Large intestine (tissue), 3 donors: ENCODE results near the gene HACD4. TPM values are rescaled to one million over a fixed set of nuclear protein-coding genes. Genes with fewer than 3 reads are reported as not detected.

Source experiments
- DNase-seq, 2 donors: peaks; one replicate each; pipeline versions ENCODE4 v3.0.0 to v3.0.0-alpha.2; 2013
- H3K27ac ChIP-seq: one replicate; pipeline ENCODE4 v1.5.1; 2013; ENCODE audit warnings: low read length
- H3K27me3 ChIP-seq: 2 replicates; pipeline ENCODE4 v1.6.1; 2013; ENCODE audit warnings: low read length; ENCODE audit not compliant: control insufficient read depth, insufficient read depth
- H3K36me3 ChIP-seq: 2 replicates; pipeline ENCODE4 v1.6.1; 2013; ENCODE audit warnings: low read length; ENCODE audit not compliant: control insufficient read depth, insufficient read depth
- H3K4me1 ChIP-seq: one replicate; pipeline ENCODE4 v1.6.1; 2013; ENCODE audit warnings: low read length; ENCODE audit not compliant: control insufficient read depth, insufficient read depth
- H3K4me3 ChIP-seq: one replicate; pipeline ENCODE4 v1.5.1; 2013; ENCODE audit warnings: low read length
- H3K9me3 ChIP-seq: one replicate; pipeline ENCODE4 v1.6.1; 2013; ENCODE audit warnings: mild to moderate bottlenecking, low read depth, low read length, moderate library complexity; ENCODE audit not compliant: control insufficient read depth
- WGBS: methylation state at CpG from one replicate; pipeline ENCODE4 v1.1.5; 2013; ENCODE audit warnings: low lambda C conversion rate; ENCODE audit not compliant: insufficient coverage; 5-methylcytosine and 5-hydroxymethylcytosine counted together
- polyA plus RNA-seq: library from polyadenylated mRNA; unstranded; fragments of 120-200 nt; gene quantifications from one replicate; pipeline ENCODE4 v1.2.1, GENCODE V29; 2013

HACD4 gene
- polyA plus RNA-seq, 1 donor, result 4.8 TPM

- no peaks in the 10 kb centered on the region for H3K36me3 ChIP-seq
- H3K27me3 ChIP-seq, result no peaks in the 10 kb centered on the region
- H3K4me1 ChIP-seq, result no peaks in the 10 kb centered on the region
- H3K9me3 ChIP-seq, result no peaks in the 10 kb centered on the region
- no peak for DNase-seq
- no CpG with 5 or more reads among the region's 2 CpGs for WGBS
- no peak overlapping the region for H3K27ac ChIP-seq
- no peak overlapping the region for H3K4me3 ChIP-seq
Observed at GRCh38 chr9:21023861-21024260, 7.6 kb downstream of the HACD4 start.

GRCh38 chr9:21018177-21018576 lies 13.3 kb downstream of the HACD4 start:
- no CpG with 5 or more reads among the region's 2 CpGs for WGBS
- H3K27ac ChIP-seq, result no peak overlapping the region
- no peaks in the 10 kb centered on the region for H3K27me3 ChIP-seq
- H3K4me1 ChIP-seq, result no peaks in the 10 kb centered on the region
- no peaks in the 10 kb centered on the region for H3K36me3 ChIP-seq
- H3K4me3 ChIP-seq, result no peak overlapping the region
- no peak for DNase-seq
- H3K9me3 ChIP-seq, result no peaks in the 10 kb centered on the region

DNA sequence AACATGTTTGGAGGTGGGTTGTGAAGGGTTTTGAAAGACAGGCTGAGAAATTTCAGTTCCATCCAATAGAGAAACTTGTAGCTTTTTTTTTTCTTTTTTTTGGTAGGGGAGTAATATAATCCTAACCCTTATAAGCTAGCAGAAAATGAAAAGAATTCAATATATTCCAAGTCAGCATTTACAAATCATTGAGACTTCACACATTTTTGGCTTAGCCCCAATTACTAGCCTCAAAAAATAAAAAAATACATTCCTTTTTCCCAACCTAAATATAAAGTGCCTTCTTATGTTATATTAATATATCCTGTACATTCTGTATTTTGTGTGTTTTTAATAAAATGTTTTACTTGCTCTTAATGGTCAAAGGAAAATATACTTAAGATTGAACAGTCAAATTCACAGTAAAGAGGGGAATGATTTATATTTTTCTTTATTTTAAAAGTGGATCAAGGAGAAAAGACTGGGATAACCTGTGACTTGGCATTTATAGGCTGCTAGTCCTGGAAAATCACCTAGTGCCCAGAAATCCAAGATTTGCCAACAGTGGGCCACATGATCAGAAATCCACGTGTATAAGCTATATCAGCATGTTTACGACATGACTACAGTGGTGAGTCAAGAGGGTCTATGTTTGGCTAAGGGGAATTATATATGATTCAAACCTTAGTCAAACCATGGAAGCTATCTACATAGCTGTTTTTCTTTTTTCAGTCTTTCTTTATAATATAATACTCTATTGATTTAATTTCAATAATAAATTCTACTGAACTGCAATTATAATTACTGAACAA lies 14.5 kb downstream of the HACD4 start:
- H3K4me3 ChIP-seq, result no peak overlapping the region
- DNase-seq, result no peak
- H3K27me3 ChIP-seq, result no peaks in the 10 kb centered on the region
- 80% methylated on average over 1 of the region's 2 CpGs for WGBS
- H3K9me3 ChIP-seq, result no peaks in the 10 kb centered on the region
- H3K4me1 ChIP-seq, result no peaks in the 10 kb centered on the region
- no peaks in the 10 kb centered on the region for H3K36me3 ChIP-seq
- no peak overlapping the region for H3K27ac ChIP-seq

- Histone ChIP-seq H3K27me3 (no peaks in the 10 kb centered on the region), H3K9me3 (no peaks in the 10 kb centered on the region), H3K36me3 (no peaks in the 10 kb centered on the region), H3K27ac (no peak overlapping the region), H3K4me1 (no peaks in the 10 kb centered on the region), H3K4me3 (no peak overlapping the region)
- DNase-seq, result no peak
Observed at GRCh38 chr9:21015995-21016394, 15.4 kb downstream of the HACD4 start.

DNA sequence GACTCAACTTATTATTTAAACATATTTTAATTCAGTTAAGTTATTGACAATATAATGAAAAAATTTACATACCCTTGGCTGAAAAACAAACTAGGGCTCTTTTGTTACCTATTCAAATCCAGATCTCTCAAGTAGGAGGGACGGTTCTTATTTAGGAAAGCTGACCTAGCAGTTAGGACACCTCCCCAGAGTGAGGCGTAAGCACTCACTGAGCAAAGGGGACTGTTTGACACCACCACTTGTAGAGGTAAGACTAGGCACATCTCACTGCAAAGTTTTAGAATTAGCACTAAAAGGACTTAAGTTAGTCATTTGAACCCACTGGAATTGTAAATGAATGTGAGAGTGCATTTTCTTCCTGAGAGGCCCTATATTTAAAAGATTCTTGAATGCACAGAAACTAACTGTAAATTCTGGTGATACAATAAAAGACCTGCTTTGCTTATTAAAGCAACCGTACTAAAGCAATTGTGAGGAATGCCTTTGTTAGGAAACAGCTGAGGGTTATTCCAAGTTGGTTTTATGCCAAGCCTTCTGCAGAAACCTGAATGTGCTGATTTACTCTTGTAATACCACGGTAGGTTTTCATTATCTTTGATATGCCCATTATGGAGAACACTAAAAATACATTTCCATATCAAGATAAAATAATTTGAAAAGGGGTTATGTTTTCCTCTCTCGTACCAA lies 16.2 kb downstream of the HACD4 start:
- Histone ChIP-seq H3K27ac (no peak overlapping the region), H3K4me1 (no peaks in the 10 kb centered on the region), H3K4me3 (no peak overlapping the region), H3K27me3 (no peaks in the 10 kb centered on the region), H3K36me3 (peaks cover 3% of the 10 kb centered on the region), H3K9me3 (no peaks in the 10 kb centered on the region)
- DNase-seq, result no peak
- no CpG with 5 or more reads among the region's 5 CpGs for WGBS

DNA sequence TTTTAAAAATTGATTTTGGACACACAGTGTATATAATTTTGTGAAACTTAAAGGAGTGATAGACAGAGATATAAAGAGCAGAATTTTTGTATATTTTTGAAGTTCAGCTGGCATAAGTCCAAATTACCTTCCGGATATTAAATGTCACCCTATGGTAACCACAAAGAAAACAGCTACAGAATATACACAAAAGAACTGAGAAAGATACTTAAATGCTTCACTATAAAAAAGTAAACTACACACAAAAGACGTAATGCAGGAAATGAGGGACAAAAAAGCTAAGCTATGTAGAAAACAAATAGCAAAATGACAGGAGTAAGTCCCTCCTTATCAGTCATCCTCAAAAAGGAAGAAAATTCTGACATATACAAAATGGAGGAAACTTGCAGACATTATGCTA lies 29.4 kb downstream of the HACD4 start:
- no CpG with 5 or more reads among the region's 2 CpGs for WGBS
- DNase-seq, result no peak

GRCh38 chr9:21001581-21001980 lies 29.9 kb downstream of the HACD4 start:
- Histone ChIP-seq H3K4me1 (no peaks in the 10 kb centered on the region), H3K9me3 (peaks cover 4% of the 10 kb centered on the region), H3K36me3 (peaks cover 8% of the 10 kb centered on the region), H3K27me3 (no peaks in the 10 kb centered on the region), H3K27ac (no peak overlapping the region), H3K4me3 (no peak overlapping the region)
- WGBS, result 40% methylated on average over 1 of the region's 1 CpG
- no peak for DNase-seq

More for the DNA sequence above, 29.4 kb downstream of the HACD4 start:
- H3K9me3 ChIP-seq, result peaks cover 4% of the 10 kb centered on the region
- H3K27ac ChIP-seq, result no peak overlapping the region
- H3K36me3 ChIP-seq, result peaks cover 8% of the 10 kb centered on the region
- no peaks in the 10 kb centered on the region for H3K4me1 ChIP-seq
- no peaks in the 10 kb centered on the region for H3K27me3 ChIP-seq
- no peak overlapping the region for H3K4me3 ChIP-seq

- 100% methylated on average over 1 of the region's 2 CpGs for WGBS
Observed at GRCh38 chr9:20997503-20998076, 33.9 kb downstream of the HACD4 start.

DNA sequence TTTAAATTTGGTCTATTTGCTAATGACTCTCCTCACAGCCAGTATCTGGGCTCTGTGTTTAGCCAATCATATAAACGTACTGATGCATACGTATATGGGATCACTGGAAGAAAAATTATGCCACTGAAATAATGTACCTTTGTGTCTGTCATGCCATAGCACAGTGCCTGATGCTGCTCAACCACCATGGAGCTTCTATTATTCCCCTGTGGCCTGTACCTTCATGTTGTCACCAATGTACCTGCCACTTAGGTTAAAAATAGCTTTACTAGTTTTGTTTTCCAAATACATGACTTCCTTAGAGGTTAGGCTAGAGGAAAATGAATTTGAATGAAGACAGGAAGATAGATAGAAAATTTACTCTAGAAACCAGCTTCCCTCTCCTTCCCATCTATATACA lies 34.6 kb downstream of the HACD4 start:
- WGBS, result no CpG with 5 or more reads among the region's 2 CpGs
- H3K27ac ChIP-seq, result no peak overlapping the region
- H3K36me3 ChIP-seq, result peaks cover 10% of the 10 kb centered on the region
- no peaks in the 10 kb centered on the region for H3K4me1 ChIP-seq
- H3K27me3 ChIP-seq, result no peaks in the 10 kb centered on the region
- no peak overlapping the region for H3K4me3 ChIP-seq
- peaks cover under 1% of the 10 kb centered on the region for H3K9me3 ChIP-seq
- DNase-seq, result no peak

More at GRCh38 chr9:20997503-20998076, 33.9 kb downstream of the HACD4 start:
- no peaks in the 10 kb centered on the region for H3K27me3 ChIP-seq
- H3K9me3 ChIP-seq, result peaks cover 4% of the 10 kb centered on the region
- H3K27ac ChIP-seq, result peak overlapping the region; percentile 8
- DNase-seq, result no peak
- peaks cover 5% of the 10 kb centered on the region for H3K36me3 ChIP-seq
- no peaks in the 10 kb centered on the region for H3K4me1 ChIP-seq
- no peak overlapping the region for H3K4me3 ChIP-seq

DNA sequence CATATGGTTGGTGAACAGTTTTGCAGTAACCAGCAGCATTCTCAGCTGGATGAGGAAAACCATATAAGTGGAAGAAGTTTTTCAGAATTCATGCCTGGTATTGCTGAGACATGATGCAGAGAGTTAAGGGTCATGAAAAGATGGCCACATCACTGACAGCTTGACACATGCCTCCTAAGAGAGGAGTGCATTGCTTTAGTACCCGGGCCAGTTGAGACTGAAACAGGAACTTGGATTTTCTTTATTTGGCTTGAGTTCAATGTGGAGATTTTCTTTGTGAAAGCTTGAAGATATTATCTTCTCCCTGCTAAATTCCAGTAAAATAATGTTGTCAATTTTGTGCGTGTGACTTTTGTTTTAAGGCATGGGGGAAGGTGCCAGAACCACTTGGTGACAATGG lies 35.8 kb downstream of the HACD4 start:
- Histone ChIP-seq H3K27ac (no peak overlapping the region), H3K4me1 (no peaks in the 10 kb centered on the region), H3K4me3 (no peak overlapping the region), H3K27me3 (no peaks in the 10 kb centered on the region), H3K9me3 (no peaks in the 10 kb centered on the region), H3K36me3 (peaks cover 12% of the 10 kb centered on the region)
- WGBS, result no CpG with 5 or more reads among the region's 2 CpGs
- DNase-seq, result no peak
